ENCODE data around the gene ZBTB20. TPM values are rescaled to one million over a fixed set of nuclear protein-coding genes. Genes with fewer than 3 reads are reported as not detected.

Gene ZBTB20
- total RNA-seq, 1 experiment from 2014 or later, result 12.8 TPM

DNA sequence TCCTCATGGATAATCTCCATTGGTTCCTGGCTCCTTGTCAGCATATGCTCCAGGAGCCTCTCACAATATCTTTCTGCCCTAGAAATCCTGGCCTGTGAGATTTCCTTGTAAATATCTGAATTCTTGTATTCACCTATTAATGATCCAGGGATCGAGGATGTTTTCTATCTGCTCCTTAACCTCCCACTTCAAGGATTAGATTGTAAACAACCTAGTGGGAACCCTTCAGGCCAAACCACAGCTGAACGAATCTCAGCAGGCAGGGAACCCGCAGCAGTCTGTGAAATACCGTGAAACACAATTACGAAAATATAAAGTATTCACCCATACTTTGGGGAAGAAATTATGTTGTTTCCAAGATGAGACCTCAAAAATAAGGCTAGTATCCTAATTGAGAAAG, 637.3 kb downstream of the ZBTB20 start:
- Mint-ChIP-seq H3K36me3 (ENCODE audit: insufficient read depth, unreplicated experiment) (no peaks in the 10 kb centered on the region), H3K27me3 (ENCODE audit: insufficient read depth, unreplicated experiment) (no peaks in the 10 kb centered on the region), H3K4me3 (ENCODE audit: unreplicated experiment) (no peak overlapping the region), H3K4me1 (ENCODE audit: low read depth, unreplicated experiment) (peaks cover 13% of the 10 kb centered on the region), H3K27ac (ENCODE audit: unreplicated experiment) (no peak overlapping the region), H3K9me3 (ENCODE audit: unreplicated experiment) (no peaks in the 10 kb centered on the region)
- no peaks in the 10 kb centered on the region for H3K36me3 ChIP-seq (ENCODE audit: control insufficient read depth, insufficient read depth, low read length)
- ChIA-PET CTCF (no interaction called here), POLR2A (no interaction called here)
- intact Hi-C loops (cut with micrococcal nuclease; ENCODE audit: unreplicated experiment), result no loop called here
- 0 out of 2 replicates have a peak, but pooled peaks cover 3% of the 10 kb centered on the region for H3K4me1 ChIP-seq
- no peak overlapping the region for H3K4me3 ChIP-seq (ENCODE audit: low read depth, low read length)
- H3K27me3 ChIP-seq (replicated peaks; ENCODE audit: control insufficient read depth, insufficient read depth, low read length), result no peaks in the 10 kb centered on the region
- TF ChIP-seq, protein P1, sequence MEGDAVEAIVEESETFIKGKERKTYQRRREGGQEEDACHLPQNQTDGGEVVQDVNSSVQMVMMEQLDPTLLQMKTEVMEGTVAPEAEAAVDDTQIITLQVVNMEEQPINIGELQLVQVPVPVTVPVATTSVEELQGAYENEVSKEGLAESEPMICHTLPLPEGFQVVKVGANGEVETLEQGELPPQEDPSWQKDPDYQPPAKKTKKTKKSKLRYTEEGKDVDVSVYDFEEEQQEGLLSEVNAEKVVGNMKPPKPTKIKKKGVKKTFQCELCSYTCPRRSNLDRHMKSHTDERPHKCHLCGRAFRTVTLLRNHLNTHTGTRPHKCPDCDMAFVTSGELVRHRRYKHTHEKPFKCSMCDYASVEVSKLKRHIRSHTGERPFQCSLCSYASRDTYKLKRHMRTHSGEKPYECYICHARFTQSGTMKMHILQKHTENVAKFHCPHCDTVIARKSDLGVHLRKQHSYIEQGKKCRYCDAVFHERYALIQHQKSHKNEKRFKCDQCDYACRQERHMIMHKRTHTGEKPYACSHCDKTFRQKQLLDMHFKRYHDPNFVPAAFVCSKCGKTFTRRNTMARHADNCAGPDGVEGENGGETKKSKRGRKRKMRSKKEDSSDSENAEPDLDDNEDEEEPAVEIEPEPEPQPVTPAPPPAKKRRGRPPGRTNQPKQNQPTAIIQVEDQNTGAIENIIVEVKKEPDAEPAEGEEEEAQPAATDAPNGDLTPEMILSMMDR (IDR thresholded peaks at IDR 0.05; ENCODE audit: insufficient read depth in 1 of 2, low read depth in 1 of 2, low read length in 1 of 2, severe bottlenecking in 1 of 2, unreplicated experiment in 1 of 2), result no peak
- no peaks in the 10 kb centered on the region for H3K9me3 ChIP-seq
- DNase-seq, result no peak
- no TSS peak for BruUV-seq (replicated peaks)

DNA sequence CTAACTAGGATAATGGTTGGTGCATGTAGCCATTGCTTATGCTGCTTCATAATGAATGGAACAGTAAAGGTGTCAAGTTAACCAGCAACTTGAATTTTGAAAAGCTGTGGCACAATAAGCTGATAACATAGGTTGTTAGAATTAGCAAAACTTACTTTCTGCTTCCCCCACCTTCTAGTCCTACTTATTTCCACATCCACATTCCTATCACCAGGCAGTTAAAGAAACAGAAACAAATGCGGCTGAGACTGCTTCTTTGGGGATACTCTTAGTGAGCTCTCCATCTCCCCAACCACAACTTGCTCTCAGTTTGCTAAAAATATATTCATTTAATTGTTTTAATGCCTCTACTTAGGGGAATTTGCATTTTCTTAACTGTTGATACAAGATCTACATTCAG, 638.1 kb downstream of the ZBTB20 start:
- POLR2A ChIA-PET, result no interaction called here

DNA sequence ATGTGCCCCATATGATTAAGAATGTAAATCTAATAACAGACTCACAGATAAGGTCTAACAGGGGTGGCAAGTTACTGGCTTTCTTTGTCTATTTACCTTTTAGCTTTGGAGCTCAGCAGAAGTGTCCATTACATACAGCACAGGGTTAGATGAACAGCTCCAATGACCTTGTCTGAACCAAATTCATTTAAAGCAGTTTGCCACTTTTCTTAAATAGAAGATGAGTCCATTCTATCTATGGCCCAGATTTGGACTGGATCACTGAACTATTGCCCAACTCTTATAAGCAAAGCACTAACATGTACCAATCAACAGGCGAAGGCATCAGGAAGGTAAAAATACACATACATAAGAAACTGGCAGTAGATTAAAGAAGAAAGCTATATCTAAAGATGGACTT, 638.9 kb downstream of the ZBTB20 start:
- ChIA-PET POLR2A (no interaction called here), CTCF (no interaction called here)
- no TSS peak for BruUV-seq (replicated peaks)

More for the DNA sequence above, 638.1 kb downstream of the ZBTB20 start:
- intact Hi-C loops (cut with micrococcal nuclease; ENCODE audit: unreplicated experiment), result no loop called here
- no peaks in the 10 kb centered on the region for H3K9me3 ChIP-seq
- TF ChIP-seq, protein P1 (IDR thresholded peaks at IDR 0.05; ENCODE audit: insufficient read depth in 1 of 2, low read depth in 1 of 2, low read length in 1 of 2, severe bottlenecking in 1 of 2, unreplicated experiment in 1 of 2), result no peak
- no peaks in the 10 kb centered on the region for H3K9me3 Mint-ChIP-seq (ENCODE audit: unreplicated experiment)
- no peaks in the 10 kb centered on the region for H3K36me3 ChIP-seq (ENCODE audit: control insufficient read depth, insufficient read depth, low read length)
- DNase-seq, result no peak
- no peaks in the 10 kb centered on the region for H3K27me3 Mint-ChIP-seq (ENCODE audit: insufficient read depth, unreplicated experiment)
- BruUV-seq (replicated peaks), result no TSS peak
- no peak overlapping the region for H3K27ac Mint-ChIP-seq (ENCODE audit: unreplicated experiment)
- 0 out of 2 replicates have a peak, but pooled peaks cover 3% of the 10 kb centered on the region for H3K4me1 ChIP-seq
- no peak overlapping the region for H3K4me3 Mint-ChIP-seq (ENCODE audit: unreplicated experiment)
- H3K4me3 ChIP-seq (ENCODE audit: low read depth, low read length), result no peak overlapping the region
- no peaks in the 10 kb centered on the region for H3K27me3 ChIP-seq (replicated peaks; ENCODE audit: control insufficient read depth, insufficient read depth, low read length)
- CTCF ChIA-PET, result no interaction called here
- no peaks in the 10 kb centered on the region for H3K36me3 Mint-ChIP-seq (ENCODE audit: insufficient read depth, unreplicated experiment)
- peaks cover 13% of the 10 kb centered on the region for H3K4me1 Mint-ChIP-seq (ENCODE audit: low read depth, unreplicated experiment)

More for the DNA sequence above, 638.9 kb downstream of the ZBTB20 start:
- no peaks in the 10 kb centered on the region for H3K27me3 ChIP-seq (replicated peaks; ENCODE audit: control insufficient read depth, insufficient read depth, low read length)
- no peaks in the 10 kb centered on the region for H3K27me3 Mint-ChIP-seq (ENCODE audit: insufficient read depth, unreplicated experiment)
- DNase-seq, result no peak
- no peak overlapping the region for H3K4me3 Mint-ChIP-seq (ENCODE audit: unreplicated experiment)
- H3K36me3 ChIP-seq (ENCODE audit: control insufficient read depth, insufficient read depth, low read length), result no peaks in the 10 kb centered on the region
- no peaks in the 10 kb centered on the region for H3K36me3 Mint-ChIP-seq (ENCODE audit: insufficient read depth, unreplicated experiment)
- H3K9me3 Mint-ChIP-seq (ENCODE audit: unreplicated experiment), result no peaks in the 10 kb centered on the region
- H3K4me1 ChIP-seq, result 0 out of 2 replicates have a peak, but pooled peaks cover 3% of the 10 kb centered on the region
- no peak overlapping the region for H3K4me3 ChIP-seq (ENCODE audit: low read depth, low read length)
- no peak overlapping the region for H3K27ac Mint-ChIP-seq (ENCODE audit: unreplicated experiment)
- TF ChIP-seq, protein P1 (IDR thresholded peaks at IDR 0.05; ENCODE audit: insufficient read depth in 1 of 2, low read depth in 1 of 2, low read length in 1 of 2, severe bottlenecking in 1 of 2, unreplicated experiment in 1 of 2), result no peak
- peaks cover 13% of the 10 kb centered on the region for H3K4me1 Mint-ChIP-seq (ENCODE audit: low read depth, unreplicated experiment)
- H3K9me3 ChIP-seq, result no peaks in the 10 kb centered on the region
- intact Hi-C loops (cut with micrococcal nuclease; ENCODE audit: unreplicated experiment), result no loop called here

All from Caco-2 (cell line).